H9 (cell line): ENCODE data around the gene MACROD1. TPM values are rescaled to one million over a fixed set of nuclear protein-coding genes. Genes with fewer than 3 reads are reported as not detected.
A peak's percentile ranks its signal among the peaks of the same experiment; 100 is the strongest.

Source experiments
- DNase-seq: peaks from one replicate; pipeline ENCODE4 v3.0.0-alpha.2; 2017
- H2AFZ ChIP-seq: one replicate; pipeline ENCODE4 v1.6.1; 2013; ENCODE audit warnings: mild to moderate bottlenecking, low read length, control low read depth, moderate library complexity
- H2AK5ac ChIP-seq: 2 replicates; pipeline ENCODE4 v1.6.1; 2013; ENCODE audit warnings: low read length, control low read depth, mixed read lengths; ENCODE audit not compliant: insufficient read length
- H2BK120ac ChIP-seq: one replicate; pipeline ENCODE4 v1.6.1; 2013; ENCODE audit warnings: low read depth, mild to moderate bottlenecking, low read length, control low read depth, inconsistent platforms; ENCODE audit not compliant: poor library complexity, severe bottlenecking
- H2BK12ac ChIP-seq: 2 replicates; pipeline ENCODE4 v1.6.1; 2013; ENCODE audit warnings: low read length, control low read depth, mixed read lengths, low read depth; ENCODE audit not compliant: insufficient read length
- H2BK15ac ChIP-seq: 2 replicates; pipeline ENCODE4 v1.6.1; 2013; ENCODE audit warnings: low read depth, low read length, control low read depth
- H2BK20ac ChIP-seq: one replicate; pipeline ENCODE4 v1.6.1; 2013; ENCODE audit warnings: low read depth, mild to moderate bottlenecking, low read length, control low read depth, inconsistent platforms; ENCODE audit not compliant: poor library complexity, severe bottlenecking
- H2BK5ac ChIP-seq: 2 replicates; pipeline ENCODE4 v1.6.1; 2013; ENCODE audit warnings: low read length, control low read depth, mixed read lengths; ENCODE audit not compliant: insufficient read length
- H3K14ac ChIP-seq: 2 replicates; pipeline ENCODE4 v1.6.1; 2013; ENCODE audit warnings: low read length, control low read depth; ENCODE audit not compliant: insufficient read depth
- H3K18ac ChIP-seq: 2 replicates; pipeline ENCODE4 v1.6.1; 2013; ENCODE audit warnings: low read depth, mild to moderate bottlenecking, mixed read lengths, low read length, control low read depth; ENCODE audit not compliant: insufficient read length
- H3K23ac ChIP-seq: 2 replicates; pipeline ENCODE4 v1.6.1; 2013; ENCODE audit warnings: low read length, control low read depth, mixed read lengths, low read depth; ENCODE audit not compliant: insufficient read length
- H3K23me2 ChIP-seq: 2 replicates; pipeline ENCODE4 v1.6.1; 2013; ENCODE audit warnings: low read depth, mild to moderate bottlenecking, mixed read lengths, low read length, control low read depth; ENCODE audit not compliant: insufficient read length, poor library complexity, severe bottlenecking
- H3K27ac ChIP-seq: 2 replicates; pipeline ENCODE4 v1.5.1; 2013; ENCODE audit warnings: low read length, control low read depth, mixed read lengths, low read depth; ENCODE audit not compliant: insufficient read length
- H3K27me3 ChIP-seq: 2 replicates; pipeline ENCODE4 v1.6.1; 2013; ENCODE audit warnings: low read length, control low read depth, inconsistent platforms; ENCODE audit not compliant: insufficient read depth
- H3K4ac ChIP-seq: 2 replicates; pipeline ENCODE4 v1.6.1; 2013; ENCODE audit warnings: low read depth, mild to moderate bottlenecking, control low read depth, inconsistent platforms, low read length, moderate library complexity
- H3K4me1 ChIP-seq: 2 replicates; pipeline ENCODE4 v1.6.1; 2013; ENCODE audit warnings: low read length, control low read depth, inconsistent platforms; ENCODE audit not compliant: insufficient read depth
- H3K4me2 ChIP-seq: 2 replicates; pipeline ENCODE4 v1.6.1; 2013; ENCODE audit warnings: low read length, control low read depth, mixed read lengths; ENCODE audit not compliant: insufficient read length, insufficient read depth
- H3K56ac ChIP-seq: 2 replicates; pipeline ENCODE4 v1.6.1; 2013; ENCODE audit warnings: low read depth, mild to moderate bottlenecking, mixed read lengths, low read length, control low read depth; ENCODE audit not compliant: insufficient read length
- H3K79me1 ChIP-seq: 2 replicates; pipeline ENCODE4 v1.6.1; 2013; ENCODE audit warnings: low read depth, mild to moderate bottlenecking, moderate library complexity, low read length, control low read depth, inconsistent platforms; ENCODE audit not compliant: insufficient read depth, poor library complexity, severe bottlenecking
- H3K79me2 ChIP-seq: 2 replicates; pipeline ENCODE4 v1.6.1; 2013; ENCODE audit warnings: low read length, control low read depth, inconsistent platforms; ENCODE audit not compliant: insufficient read depth
- H3K9ac ChIP-seq: 2 replicates; pipeline ENCODE4 v1.6.1; 2013; ENCODE audit warnings: low read length, control low read depth, mixed read lengths; ENCODE audit not compliant: insufficient read length; ENCODE audit errors: extremely low read depth
- H3K9me3 ChIP-seq: one replicate; pipeline ENCODE4 v1.6.1; 2013; ENCODE audit warnings: low read depth, low read length, inconsistent platforms; ENCODE audit not compliant: control insufficient read depth
- H3T11ph ChIP-seq: one replicate; pipeline ENCODE4 v1.6.1; 2013; ENCODE audit warnings: mild to moderate bottlenecking, low read length, control low read depth, inconsistent platforms
- H4K20me1 ChIP-seq: one replicate; pipeline ENCODE4 v1.6.1; 2013; ENCODE audit not compliant: control insufficient read depth, insufficient read length, insufficient read depth
- H4K5ac ChIP-seq: 2 replicates; pipeline ENCODE4 v1.6.1; 2013; ENCODE audit warnings: low read depth, mild to moderate bottlenecking, mixed read lengths, low read length, control low read depth; ENCODE audit not compliant: insufficient read length
- H4K8ac ChIP-seq: replicated peaks from 2 replicates; pipeline ENCODE4 v1.6.1; 2013; ENCODE audit warnings: low read length, control low read depth, mixed read lengths, low read depth; ENCODE audit not compliant: insufficient read length
- H4K91ac ChIP-seq: 2 replicates; pipeline ENCODE4 v1.6.1; 2013; ENCODE audit warnings: low read depth, mild to moderate bottlenecking, moderate library complexity, mixed read lengths, low read length, control low read depth; ENCODE audit not compliant: insufficient read length
- H3K27ac Mint-ChIP-seq, 3 experiments: 2 replicates in 2 of 3; 3 replicates in 1 of 3; pipeline ENCODE4 v1.8.0; 2020 to 2021; ENCODE audit warnings: mixed read lengths in 3 of 3, mild to moderate bottlenecking in 1 of 3, moderate library complexity in 1 of 3
- H3K27me3 Mint-ChIP-seq: 2 replicates; pipeline ENCODE4 v1.8.0; 2021; ENCODE audit warnings: low read depth, mild to moderate bottlenecking, moderate library complexity, mixed read lengths
- H3K36me3 Mint-ChIP-seq, 3 experiments: 2 replicates in 2 of 3; 3 replicates in 1 of 3; pipeline ENCODE4 v1.8.0; 2020 to 2021; ENCODE audit warnings: low read depth in 3 of 3, mixed read lengths in 3 of 3; ENCODE audit not compliant: insufficient read depth in 1 of 3
- H3K4me1 Mint-ChIP-seq, 2 experiments: 2 replicates each; pipeline ENCODE4 v1.8.0; 2020; ENCODE audit warnings: mixed read lengths in 2 of 2
- H3K4me3 Mint-ChIP-seq, 2 experiments: 2 replicates in 1 of 2; 3 replicates in 1 of 2; pipeline ENCODE4 v1.8.0; 2020 to 2021; ENCODE audit warnings: mild to moderate bottlenecking in 2 of 2, mixed read lengths in 2 of 2, moderate library complexity in 1 of 2
- H3K9me3 Mint-ChIP-seq, 2 experiments: 2 replicates in 1 of 2; 3 replicates in 1 of 2; pipeline ENCODE4 v1.8.0; 2020; ENCODE audit warnings: mild to moderate bottlenecking in 2 of 2, mixed read lengths in 2 of 2, moderate library complexity in 1 of 2
- WGBS: extraction: QIAGEN DNeasy Blood & Tissue Kit; methylation state at CpG from one replicate; pipeline ENCODE4 v1.1.7; 2013; ENCODE audit warnings: missing lambda C conversion rate, low lambda C conversion rate, mixed read lengths; ENCODE audit not compliant: insufficient read length; ENCODE audit errors: extremely low coverage; 5-methylcytosine and 5-hydroxymethylcytosine counted together
- total RNA-seq: library from RNA; stranded (reverse); gene quantifications from 2 replicates; pipeline ENCODE4 v1.2.1, GENCODE V29; 2021
- TF ChIP-seq, protein P1 (sequence below): fragments of 200-600 bp; sonication (generic); conservative IDR thresholded peaks from 3 replicates; pipeline ENCODE4 v1.8.0; 2021; ENCODE audit warnings: antibody characterized with exemption, mild to moderate bottlenecking

MACROD1 gene
- total RNA-seq, 1 experiment from 2014 or later, result 21.2 TPM

- peak within 1 kb of the TSS in 2 of 3 experiments; percentile 74 to 80; a peak in 4 of 7 replicates for H3K27ac Mint-ChIP-seq
- H3K9ac ChIP-seq, result no peak within 1 kb of the TSS
Measured at GRCh38 chr11:64206457-64207255, 40.7 kb upstream of the MACROD1 start, which contains the start of gene FERMT3. FERMT3 (plus strand) TSS chr11:64206721; CDS start chr11:64207365, 644 bp downstream.

More at GRCh38 chr11:64206457-64207255, 40.7 kb upstream of the MACROD1 start, which contains the start of gene FERMT3:
- H3T11ph ChIP-seq, result no peak within 1 kb of the TSS
- H3K14ac ChIP-seq, result no peak within 1 kb of the TSS
- no peak for DNase-seq
- no peaks in the 10 kb centered on the region for H3K27me3 ChIP-seq
- no peaks in the 10 kb centered on the region for H3K79me1 ChIP-seq
- H4K5ac ChIP-seq, result no peak within 1 kb of the TSS
- H3K27ac ChIP-seq, result no peak within 1 kb of the TSS
- H2BK15ac ChIP-seq, result no peak within 1 kb of the TSS
- no peaks in the 10 kb centered on the region for H4K20me1 ChIP-seq
- H3K79me2 ChIP-seq, result no peaks in the 10 kb centered on the region
- no peak within 1 kb of the TSS for H2AK5ac ChIP-seq
- H3K4ac ChIP-seq, result no peak within 1 kb of the TSS
- Mint-ChIP-seq H3K4me3 (no peak within 1 kb of the TSS; a peak in 1 of 5 replicates), H3K9me3 (no peaks in the 10 kb centered on the region; a peak in 1 of 5 replicates), H3K36me3 (peaks cover 26 to 62% (median 54%) of the 10 kb centered on the region in 3 experiments; a peak in 6 of 7 replicates), H3K4me1 (peaks cover 13 to 14% of the 10 kb centered on the region in 2 experiments), H3K27me3 (no peaks in the 10 kb centered on the region)
- no peaks in the 10 kb centered on the region for H3K23me2 ChIP-seq
- H2BK12ac ChIP-seq, result no peak within 1 kb of the TSS
- H2BK5ac ChIP-seq, result no peak within 1 kb of the TSS
- no CpG with 5 or more reads among the region's 27 CpGs for WGBS
- no peak within 1 kb of the TSS for H4K91ac ChIP-seq
- no peak within 1 kb of the TSS for H2AFZ ChIP-seq
- no peak within 1 kb of the TSS for H2BK20ac ChIP-seq
- no peak within 1 kb of the TSS for H4K8ac ChIP-seq
- no peaks in the 10 kb centered on the region for H3K9me3 ChIP-seq
- H3K56ac ChIP-seq, result no peak within 1 kb of the TSS
- H3K23ac ChIP-seq, result no peak within 1 kb of the TSS
- no peak within 1 kb of the TSS for H2BK120ac ChIP-seq
- H3K18ac ChIP-seq, result no peak within 1 kb of the TSS
- TF ChIP-seq, protein P1, sequence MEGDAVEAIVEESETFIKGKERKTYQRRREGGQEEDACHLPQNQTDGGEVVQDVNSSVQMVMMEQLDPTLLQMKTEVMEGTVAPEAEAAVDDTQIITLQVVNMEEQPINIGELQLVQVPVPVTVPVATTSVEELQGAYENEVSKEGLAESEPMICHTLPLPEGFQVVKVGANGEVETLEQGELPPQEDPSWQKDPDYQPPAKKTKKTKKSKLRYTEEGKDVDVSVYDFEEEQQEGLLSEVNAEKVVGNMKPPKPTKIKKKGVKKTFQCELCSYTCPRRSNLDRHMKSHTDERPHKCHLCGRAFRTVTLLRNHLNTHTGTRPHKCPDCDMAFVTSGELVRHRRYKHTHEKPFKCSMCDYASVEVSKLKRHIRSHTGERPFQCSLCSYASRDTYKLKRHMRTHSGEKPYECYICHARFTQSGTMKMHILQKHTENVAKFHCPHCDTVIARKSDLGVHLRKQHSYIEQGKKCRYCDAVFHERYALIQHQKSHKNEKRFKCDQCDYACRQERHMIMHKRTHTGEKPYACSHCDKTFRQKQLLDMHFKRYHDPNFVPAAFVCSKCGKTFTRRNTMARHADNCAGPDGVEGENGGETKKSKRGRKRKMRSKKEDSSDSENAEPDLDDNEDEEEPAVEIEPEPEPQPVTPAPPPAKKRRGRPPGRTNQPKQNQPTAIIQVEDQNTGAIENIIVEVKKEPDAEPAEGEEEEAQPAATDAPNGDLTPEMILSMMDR, result no peak
- H3K4me2 ChIP-seq, result no peak within 1 kb of the TSS
- H3K4me1 ChIP-seq, result no peaks in the 10 kb centered on the region
